ENCODE results near the gene TMEM37.

- TF ChIP-seq, protein P1, sequence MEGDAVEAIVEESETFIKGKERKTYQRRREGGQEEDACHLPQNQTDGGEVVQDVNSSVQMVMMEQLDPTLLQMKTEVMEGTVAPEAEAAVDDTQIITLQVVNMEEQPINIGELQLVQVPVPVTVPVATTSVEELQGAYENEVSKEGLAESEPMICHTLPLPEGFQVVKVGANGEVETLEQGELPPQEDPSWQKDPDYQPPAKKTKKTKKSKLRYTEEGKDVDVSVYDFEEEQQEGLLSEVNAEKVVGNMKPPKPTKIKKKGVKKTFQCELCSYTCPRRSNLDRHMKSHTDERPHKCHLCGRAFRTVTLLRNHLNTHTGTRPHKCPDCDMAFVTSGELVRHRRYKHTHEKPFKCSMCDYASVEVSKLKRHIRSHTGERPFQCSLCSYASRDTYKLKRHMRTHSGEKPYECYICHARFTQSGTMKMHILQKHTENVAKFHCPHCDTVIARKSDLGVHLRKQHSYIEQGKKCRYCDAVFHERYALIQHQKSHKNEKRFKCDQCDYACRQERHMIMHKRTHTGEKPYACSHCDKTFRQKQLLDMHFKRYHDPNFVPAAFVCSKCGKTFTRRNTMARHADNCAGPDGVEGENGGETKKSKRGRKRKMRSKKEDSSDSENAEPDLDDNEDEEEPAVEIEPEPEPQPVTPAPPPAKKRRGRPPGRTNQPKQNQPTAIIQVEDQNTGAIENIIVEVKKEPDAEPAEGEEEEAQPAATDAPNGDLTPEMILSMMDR (conservative IDR thresholded peaks at IDR 0.05 in 1 of 2, IDR thresholded peaks at IDR 0.05 in 1 of 2; ENCODE audit: extremely low read depth in 1 of 2, insufficient read depth in 1 of 2, low read depth in 1 of 2, low read length in 2 of 2): no peak
- no peak for TF ChIP-seq EZH2 (IDR thresholded peaks at IDR 0.05; ENCODE audit: borderline replicate concordance, low read length)
These were observed 55.2 kb downstream of the TMEM37 start for GRCh38 chr2:119486886-119487285.
